HG03442 (cell line): ENCODE measurements around the gene SRMS.
"Not testable (repeated sequence)": the region's sequence is repeated elsewhere in the genome, so short reads cannot be mapped to it uniquely, and the experiment has no call there.

Experiments
- ATAC-seq: cut with Tn5 transposase; IDR thresholded peaks from one replicate; pipeline ENCODE4 v1.9.1; 2021; ENCODE audit warnings: mild to moderate bottlenecking, moderate library complexity; ENCODE audit not compliant: unreplicated experiment

The SRMS gene

DNA sequence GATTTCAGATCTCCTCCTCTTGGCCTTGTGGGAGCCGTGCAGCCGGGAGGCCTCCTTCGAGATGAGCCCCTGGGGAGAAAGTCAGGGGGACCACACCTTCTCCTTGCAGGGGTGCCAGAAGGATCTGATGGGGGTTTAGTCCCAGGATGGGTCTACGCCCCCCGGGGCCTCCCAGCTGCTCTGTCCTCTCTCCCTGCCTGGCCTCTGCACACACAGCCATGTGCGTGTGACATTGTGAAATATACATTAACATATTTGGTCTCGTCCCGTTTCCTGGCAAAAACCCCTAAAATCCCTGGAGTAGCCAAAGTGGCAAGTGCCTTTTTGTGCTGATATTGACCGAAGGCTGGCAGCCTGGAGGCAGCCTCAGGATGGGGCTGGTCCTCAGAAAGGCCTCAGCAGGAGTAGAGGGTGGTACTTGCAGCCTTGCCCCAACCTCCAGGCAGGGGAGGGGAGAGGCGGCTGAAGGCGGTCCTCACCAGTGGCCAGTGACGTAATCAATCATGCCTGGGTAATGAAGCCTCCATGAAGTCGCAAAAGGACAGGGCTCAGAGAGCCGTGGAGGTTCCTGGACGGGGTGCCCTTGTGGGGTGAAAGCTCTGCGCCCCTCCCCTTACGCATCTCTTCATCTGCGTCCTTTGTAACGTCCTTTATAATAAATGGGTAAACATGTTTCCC is 31.6 kb upstream of the SRMS start:
- ATAC-seq: no peak

DNA sequence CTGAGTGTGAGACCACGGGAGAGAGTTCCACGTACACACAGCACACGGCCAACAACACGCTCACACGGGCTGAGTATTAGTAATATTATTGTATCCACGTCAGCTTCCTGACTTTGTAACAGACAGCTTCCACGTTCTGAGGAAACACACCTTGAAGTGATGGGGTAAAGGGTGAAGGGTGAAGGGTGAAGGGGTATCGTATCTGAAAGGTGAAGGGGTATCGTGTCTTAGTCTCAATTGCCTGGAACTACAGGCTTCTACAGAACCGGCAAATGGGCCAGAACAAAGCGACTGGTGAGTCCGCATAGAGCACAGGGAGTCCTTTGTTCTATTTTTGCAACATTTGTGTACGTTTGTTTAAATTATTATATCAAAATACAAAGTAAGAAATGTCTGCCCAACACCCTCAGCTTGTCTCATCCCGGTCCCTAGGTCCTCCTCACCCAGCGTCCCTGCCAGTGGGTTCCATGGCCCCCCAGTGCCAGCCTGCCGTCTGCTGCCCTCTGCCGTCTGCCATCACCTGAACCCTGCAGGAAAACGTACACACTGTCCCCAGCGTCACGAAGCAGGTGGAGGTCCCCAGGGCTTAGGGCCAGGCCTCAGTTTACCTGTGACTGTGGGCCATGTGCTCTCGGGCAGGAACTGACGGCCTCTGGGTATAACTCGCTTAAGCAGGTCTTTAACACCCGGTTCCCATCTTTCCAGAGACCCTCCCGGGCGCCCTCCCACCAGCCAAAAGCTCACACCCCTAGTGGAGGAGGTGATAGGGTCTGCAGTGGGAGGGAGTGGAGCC is 30.9 kb upstream of the SRMS start:
- ATAC-seq: no peak

DNA sequence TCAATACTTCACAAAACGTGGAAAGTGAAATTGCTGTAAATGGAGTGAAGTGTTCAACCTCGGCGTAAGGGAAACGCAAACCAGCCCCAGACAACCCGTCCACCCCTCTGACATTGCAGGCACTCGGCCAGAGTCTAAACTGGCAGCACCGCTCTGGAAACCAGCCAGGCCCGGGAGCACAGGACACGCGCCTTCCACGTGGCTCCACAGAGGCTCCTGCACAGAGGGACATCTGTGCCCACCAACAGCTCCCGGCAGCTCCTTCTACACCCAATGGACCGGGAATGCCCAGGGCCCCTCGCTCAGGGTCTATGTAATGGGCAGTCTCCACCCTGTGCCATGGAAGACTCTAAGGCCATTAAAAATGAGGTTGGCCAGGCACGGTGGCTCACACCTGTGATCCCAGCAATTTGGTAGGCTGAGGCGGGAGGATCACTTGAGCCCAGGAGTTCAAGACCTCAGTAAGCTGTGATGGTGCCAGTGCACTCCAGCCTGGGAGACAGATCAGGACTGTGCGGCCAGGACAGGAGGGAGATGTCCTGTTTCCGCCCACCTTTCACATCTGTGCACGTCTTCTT is 29.9 kb upstream of the SRMS start:
- no peak for ATAC-seq

DNA sequence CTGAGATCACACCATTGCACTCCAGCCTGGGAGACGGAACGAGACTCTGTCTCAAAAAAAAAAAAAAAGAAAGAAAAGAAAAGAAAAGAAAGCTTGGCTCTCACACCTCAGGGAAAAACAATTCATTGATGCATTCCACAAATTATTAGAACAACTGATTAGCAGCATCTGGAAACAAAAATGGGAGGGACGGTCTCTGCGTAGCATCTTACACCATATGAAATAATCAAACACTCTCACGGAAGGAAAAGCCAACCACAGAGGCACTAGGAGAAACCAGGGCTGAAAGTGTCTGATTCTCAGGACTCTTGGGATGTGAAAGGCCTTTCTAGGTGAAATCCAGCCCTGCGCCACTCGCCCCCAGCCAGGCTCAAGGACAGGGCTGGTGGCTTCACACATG is 28.8 kb upstream of the SRMS start:
- no peak for ATAC-seq

DNA sequence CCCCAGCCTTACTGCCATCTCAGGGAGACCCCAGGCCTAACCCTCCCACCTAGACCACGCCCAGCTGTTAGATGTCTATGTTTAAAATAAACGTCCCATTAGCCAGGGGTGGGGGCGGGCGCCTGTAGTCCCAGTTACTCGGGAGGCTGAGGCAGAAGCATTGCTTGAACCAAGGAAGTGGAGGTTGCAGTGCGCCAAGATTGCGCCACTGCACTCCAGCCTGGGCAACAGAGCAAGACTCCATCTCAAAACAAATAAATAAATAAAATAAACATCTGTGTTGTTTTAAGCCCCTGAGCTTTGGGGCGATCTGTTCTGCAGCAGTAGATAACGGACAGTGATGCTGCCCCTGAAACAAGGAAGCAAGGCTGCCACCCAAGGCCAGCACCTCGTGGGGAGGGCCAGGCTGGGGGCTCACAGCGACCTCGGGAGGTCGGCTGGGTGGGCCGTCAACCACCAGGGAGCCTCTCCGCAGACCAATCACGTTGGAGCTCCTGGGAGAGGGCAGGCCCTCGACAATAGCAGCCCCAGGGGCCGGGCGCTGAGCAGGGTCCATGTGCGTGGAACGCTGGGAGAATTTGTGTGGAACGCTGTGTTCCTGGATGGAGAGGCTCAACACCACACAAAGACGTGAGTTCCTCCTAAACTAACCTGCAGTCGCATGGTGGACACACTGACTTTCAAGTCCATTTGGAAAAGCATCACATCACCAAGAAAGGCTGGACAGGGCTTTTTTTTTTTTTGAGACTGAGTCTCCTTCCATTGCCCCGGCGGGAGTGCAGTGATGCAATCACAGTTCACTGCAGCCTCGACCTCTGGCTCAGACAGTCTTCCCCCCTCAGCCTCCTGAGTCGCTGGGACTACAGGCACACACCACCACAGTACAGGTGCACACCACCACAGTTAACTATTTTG is 27.5 kb upstream of the SRMS start:
- ATAC-seq: no peak

DNA sequence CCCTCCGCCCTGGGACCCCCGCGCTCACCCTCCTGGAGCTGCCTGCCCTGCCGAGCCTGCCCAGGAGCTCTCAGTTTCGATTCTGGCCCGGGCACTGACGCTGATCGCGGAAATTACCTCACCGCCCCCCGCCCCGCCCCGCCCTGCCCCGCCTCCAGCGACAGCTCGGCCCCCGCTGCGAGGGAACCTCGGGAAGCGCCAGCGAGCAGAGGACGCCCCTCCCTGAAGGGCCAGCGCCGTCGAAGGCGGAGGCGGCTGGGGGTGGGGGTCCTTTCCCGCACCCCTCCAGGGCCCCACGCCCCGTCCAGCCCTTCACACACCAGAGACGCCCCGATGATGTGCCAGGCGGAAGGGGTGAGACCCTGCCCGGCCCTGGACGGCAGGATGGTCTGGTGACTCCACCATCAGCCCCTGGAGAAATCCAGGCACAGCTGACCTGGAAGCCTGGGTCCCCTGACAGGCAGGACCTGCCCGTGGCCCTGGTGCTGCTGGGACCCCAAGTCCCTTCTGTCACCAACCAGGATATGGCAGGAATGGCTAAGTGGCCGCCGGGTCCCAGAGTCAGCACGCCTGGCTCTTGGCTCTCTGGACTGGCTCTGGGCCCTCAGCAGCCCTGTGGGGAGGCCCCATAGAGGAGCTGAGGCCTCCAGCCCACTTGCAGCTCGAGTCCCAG is 26.7 kb upstream of the SRMS start, which contains the start of gene HELZ2:
TSS of gene HELZ2 (minus strand) at position 84 of the 673 bp plus-strand sequence. CDS start 1,854 bp downstream, outside the sequence.
- ATAC-seq: no peak

DNA sequence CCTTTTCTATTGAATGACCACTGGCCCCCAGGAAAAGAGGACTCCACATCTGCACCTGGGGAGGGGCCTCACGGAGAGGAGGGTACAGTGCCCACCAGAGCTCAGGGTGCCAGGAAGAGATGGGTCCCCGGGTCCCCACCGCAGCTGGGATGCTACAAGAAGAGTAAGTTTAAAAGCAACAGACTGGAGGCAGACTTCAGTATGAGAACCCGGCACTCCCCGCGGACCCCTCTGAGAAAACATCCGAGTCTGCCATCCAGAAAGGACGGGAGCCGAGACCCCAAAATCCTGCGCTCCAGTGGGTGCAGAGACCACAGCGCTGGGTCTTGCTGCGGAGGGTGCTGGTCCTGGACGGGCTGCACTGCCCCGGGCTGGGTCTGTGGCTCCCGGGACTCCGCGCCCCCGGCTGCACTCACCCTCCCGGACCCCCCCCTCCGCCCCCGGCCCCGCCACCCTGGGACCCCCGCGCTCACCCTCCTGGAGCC is 26.1 kb upstream of the SRMS start:
- ATAC-seq: no peak

DNA sequence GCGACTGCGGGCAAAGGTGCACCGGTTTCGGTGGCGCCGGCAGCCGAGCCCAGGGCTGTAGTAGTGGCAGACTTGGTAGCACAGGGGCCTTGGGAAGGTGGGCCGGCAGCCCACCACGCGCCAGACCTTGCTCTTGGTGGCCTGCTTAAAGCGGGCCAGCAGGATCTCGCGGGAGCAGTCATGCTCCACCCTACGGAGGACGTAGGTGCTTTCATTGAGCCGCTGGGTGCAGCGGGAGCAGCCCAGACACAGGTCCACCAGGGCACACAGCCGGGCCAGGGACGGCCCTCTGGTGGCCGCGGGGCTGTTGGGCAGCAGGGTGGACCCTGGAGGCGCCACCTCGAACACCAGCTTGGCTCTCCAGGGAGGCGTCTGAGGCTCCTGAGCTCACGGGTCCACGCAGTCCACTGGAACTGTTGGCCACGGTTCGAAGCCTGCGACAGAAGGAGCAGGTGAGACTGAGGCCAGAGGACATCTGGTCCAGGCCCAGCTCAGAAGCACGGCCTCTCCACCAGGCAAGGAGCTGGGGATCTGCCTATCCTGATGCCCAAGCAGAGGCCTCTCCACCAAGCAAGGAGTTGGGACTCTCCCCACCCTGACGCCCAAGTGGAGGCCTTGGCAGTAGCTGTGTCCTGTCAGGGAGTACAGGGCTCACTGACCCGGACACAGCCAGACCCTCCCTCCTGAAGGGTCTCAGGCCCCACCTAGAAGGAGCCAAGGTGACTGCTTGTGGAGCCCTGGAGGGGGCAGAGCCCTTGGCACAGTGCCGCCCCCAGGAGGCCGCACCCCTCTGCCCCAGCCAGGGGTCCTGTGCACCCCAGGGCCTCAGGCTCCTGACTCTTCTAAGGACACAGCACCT is 25.5 kb upstream of the SRMS start:
- ATAC-seq: no peak

DNA sequence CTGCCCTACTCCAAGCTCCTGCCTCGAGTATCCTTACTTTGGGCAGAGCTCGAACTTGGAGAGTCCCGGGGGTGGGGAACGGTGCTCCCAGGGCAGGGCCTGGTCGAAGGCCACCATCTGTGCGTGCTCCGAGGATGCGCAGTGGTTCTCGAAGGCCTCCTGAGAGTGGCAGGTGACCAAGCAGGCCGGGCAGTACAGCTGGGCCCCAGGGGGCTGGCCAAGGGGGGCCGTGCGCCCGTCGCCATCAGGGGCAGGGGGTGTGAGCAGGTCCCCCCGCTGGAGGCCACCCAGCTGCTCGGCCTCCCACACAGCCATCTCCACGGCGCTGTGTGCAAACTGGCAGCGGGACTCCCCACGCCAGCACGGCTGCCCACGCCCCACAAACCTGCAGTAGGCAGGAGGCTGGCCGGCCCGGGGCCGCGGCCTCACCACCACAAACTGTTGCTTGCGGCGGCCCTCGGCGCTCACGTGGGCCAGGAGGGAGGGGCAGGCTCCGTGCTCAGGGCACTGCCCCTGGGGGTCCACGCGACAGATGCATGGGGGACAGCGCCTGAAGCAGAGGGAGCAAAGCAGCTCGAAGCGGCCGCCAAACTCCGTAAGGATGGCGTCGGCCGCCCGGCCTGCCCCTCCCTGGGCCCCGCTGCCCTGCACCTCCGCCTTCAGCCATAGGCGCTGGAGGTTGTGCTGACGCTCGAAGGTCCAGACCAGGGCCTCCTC is 24.7 kb upstream of the SRMS start:
- no peak for ATAC-seq

DNA sequence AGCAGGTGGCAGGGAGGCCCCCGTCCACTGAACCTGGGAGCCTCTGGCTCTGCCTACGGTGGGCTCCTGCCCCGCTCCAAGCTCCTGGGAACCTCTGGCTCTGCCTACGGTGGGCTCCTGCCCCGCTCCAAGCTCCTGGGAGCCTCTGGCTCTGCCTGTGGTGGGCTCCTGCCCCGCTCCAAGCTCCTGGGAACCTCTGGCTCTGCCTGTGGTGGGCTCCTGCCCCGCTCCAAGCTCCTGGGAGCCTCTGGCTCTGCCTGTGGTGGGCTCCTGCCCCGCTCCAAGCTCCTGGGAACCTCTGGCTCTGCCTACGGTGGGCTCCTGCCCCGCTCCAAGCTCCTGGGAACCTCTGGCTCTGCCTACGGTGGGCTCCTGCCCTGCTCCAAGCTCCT is 23.5 kb upstream of the SRMS start:
- ATAC-seq: not testable (repeated sequence)

DNA sequence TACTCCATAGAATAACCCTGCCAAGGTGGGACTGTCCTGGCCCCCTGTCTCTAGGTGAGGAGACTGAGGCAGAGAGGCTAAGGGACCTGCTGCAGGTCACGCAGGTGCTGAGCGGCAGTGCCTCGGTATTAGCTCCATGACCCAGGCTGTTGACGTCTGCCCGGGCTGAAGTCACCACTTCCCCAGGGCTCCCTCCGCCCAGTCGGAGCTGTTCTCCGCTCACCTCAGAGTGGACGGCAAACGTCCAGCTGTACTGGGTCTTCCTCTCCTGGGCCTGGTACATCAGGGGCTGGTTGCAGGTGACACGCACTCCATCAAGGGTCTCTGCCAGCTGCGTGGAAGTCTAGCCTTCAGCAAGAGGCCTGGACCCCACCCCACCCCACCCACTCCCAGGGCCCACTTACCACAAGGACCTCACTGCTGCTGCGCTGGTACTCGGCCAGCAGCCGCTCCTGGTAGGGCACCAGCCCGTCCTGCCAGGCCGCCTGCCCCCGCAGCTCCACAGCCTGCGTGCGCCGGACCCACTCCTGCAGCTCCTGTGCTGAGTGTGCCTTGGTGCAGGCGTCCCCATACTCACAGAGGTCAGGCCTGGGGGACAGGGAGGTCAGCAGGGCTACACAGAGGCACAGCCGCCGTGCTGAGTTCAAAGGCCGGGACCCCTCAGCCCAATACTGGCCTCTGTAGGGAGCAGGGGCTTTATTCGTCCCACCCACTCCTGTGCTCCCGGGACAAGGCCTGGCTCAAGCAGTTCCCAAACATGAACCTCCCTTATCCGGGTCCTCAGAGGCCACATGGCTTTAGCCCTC is 22.9 kb upstream of the SRMS start:
- ATAC-seq: no peak

DNA sequence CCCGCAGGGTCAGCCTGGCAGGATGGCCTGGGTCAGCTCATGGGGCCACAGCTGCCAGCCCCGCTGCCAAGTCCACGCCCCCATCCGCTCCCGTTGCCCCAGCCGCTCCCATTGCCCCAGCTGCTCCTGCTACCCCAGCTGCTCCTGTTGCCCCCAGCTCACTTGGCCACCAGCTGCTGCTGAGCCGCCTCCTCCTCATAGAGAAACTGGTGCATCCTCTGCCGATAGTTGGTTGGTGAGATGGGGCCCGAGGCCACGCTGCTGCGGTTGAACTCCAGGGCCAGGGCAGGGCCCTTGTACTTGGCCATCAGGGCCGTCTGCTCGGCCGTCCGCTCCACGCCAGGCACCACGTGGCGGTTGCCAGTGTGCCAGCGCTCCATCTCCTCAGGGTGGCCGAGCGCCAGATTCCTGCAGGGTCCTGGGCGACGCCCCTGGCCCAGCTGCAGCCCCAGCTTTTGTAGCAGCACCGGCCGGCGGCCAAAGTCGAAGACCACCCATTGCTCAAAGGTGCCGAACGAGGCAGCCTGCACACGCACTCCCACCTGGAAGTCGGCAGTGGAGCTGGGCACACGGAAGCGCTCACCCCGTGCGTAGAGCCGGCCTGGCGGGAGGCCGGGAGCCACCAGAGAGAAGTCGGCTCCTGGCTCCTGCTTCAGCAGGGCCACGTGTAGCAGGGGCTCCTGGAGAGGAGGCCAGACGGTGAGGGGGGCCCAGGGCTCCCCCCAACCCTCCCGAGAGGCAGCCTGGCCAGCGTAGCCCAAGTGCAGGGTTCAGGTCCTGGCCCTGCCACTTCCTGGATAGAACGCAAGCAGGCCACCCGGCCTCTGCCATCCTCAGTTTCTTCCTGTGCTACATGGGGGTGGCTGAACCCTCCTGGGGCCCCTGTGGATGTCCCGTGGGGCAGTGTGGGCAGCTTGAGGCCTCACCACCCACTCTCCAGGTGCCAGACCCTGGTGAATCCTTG is 21.7 kb upstream of the SRMS start:
- no peak for ATAC-seq

DNA sequence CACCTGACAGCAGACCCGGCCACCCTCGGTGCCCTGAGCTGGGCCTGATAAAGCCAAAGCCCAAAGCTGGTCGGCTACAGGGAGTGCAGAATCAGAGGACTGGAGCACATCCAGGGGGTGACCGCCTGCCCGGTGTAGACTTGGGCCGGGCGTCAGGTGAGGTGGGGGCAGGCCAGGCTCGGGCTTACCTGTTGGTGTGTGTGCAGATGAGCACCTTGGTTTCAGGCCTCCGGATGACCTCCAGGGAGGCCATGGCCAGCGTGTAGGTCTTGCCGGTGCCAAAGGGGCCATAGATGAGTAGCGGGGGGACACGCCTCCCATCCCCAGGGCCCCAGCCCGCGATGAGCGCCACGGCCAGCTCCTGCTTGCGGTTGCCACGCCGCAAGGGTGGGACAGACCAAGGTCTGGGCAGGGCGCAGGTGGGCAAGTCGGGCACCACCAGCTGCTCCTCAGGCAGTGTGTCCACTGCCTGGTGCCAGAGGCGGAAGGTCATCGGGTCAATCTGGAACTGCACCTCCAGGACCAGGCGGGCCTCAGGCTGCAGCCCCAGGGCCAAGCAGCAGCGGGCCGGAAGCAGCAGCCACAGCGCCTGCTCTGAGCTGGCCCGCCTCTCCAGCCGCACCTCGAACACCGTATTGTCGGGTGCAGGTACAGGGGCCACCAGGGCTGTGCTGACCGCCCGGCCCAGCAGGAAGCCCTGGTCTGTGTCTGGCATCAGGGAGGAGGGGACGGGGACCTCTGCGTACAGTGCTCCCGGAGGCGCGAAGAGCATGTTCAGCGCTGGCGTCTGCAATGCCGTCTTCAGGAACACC is 20.8 kb upstream of the SRMS start:
- peak; percentile 21 for ATAC-seq

DNA sequence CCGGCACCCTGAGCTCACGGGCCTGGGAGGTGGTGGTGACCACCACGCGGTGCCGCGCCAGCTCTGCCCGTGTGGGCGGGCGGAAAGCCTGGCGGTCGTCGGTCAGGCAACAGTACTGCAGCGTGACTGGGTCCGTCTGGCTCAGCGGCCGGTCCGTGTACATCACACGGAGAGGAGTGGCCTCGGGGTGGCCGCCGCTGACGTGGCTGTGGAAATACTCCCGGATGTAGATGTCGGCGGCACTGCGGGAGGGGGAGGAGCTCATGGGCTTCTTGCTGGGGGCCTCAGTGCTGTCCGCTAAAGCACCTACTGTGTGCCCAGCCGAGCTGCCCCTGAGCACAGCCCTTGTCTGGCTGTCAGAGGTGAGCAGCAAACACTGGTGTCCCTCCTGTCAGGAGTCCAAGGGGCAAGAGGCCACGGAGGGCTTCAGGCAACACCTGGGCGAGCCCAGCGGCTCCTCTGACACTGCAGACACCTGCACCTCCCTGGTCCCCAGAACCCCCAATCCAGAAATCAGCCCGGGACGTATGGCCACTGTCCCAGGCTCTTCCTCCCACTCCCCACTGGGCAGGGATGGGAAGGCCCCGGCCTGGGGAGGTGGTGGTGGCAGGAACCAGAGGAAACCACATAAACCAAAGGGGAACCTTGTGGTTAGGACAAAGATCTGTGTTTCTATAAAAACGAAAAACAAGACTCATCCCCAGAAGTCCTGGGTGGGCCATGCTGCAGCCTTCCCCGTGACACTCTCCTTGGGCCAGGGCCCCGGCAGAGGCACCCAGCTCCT is 20.0 kb upstream of the SRMS start:
- ATAC-seq: peak; percentile 43

DNA sequence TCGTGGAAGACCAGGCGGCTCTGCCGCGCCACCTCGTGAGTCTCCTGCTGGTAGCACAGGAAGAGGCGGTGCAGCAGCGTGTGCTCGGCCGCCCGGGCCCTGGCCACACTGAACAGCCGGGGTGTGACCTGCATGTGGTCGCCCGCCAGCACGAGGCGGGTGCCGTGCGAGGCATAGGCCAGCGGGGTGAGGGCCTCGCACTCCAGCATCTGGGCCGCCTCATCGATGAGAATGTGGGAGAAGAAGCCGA is 19.5 kb upstream of the SRMS start:
- no peak for ATAC-seq
